ENCODE results near the gene RHBDL3. TPM values are rescaled to one million over a fixed set of nuclear protein-coding genes. Genes with fewer than 3 reads are reported as not detected.

RHBDL3 gene, protein sequence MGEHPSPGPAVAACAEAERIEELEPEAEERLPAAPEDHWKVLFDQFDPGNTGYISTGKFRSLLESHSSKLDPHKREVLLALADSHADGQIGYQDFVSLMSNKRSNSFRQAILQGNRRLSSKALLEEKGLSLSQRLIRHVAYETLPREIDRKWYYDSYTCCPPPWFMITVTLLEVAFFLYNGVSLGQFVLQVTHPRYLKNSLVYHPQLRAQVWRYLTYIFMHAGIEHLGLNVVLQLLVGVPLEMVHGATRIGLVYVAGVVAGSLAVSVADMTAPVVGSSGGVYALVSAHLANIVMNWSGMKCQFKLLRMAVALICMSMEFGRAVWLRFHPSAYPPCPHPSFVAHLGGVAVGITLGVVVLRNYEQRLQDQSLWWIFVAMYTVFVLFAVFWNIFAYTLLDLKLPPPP
- 1.5 and 1.8 TPM in 2 replicates for total RNA-seq (2013; cell fraction: nucleolus; rRNA removed)
- total RNA-seq (2014; rRNA removed) (not detected in 2 replicates), total RNA-seq (2014; rRNA removed; fragmentation: Illumina TruSeq; extraction: Trizol) (0.04 TPM in 1 of 2 replicates, not detected in the other), total RNA-seq (2021) (0.05 and 0.19 TPM in 2 replicates), polyA plus RNA-seq (2011; rRNA removed) (0.09 and 0.24 TPM in 2 replicates), polyA plus RNA-seq (2014; fragmentation: Illumina TruSeq; extraction: Trizol) (0.04 TPM in 1 of 2 replicates, not detected in the other), polyA plus RNA-seq (2014; fragmentation: Nextera tagmentation; extraction: Ambion mirVana) (not detected), polyA plus RNA-seq (2014; rRNA removed) (0.04 TPM in 1 of 2 replicates, not detected in the other), polyA plus RNA-seq (2016; fragmentation: Nextera tagmentation; extraction: Ambion mirVana) (not detected), polyA minus RNA-seq (2011; rRNA and poly(A)+ RNA removed) (0.22 and 0.77 TPM in 2 replicates), Bru-seq, nascent RNA (percentile 38 among the genes with signal in this experiment), BruChase-seq, experiment 1, labeled RNA remaining after a 6-hour chase (percentile 57 among the genes with signal in this experiment), BruChase-seq, experiment 2, labeled RNA remaining after a 2-hour chase (percentile 44 among the genes with signal in this experiment)
- polyA plus RNA-seq (2011; ENCODE audit: low read depth): not detected
- polyA plus RNA-seq (2011; cell fraction: cytosol; rRNA removed): 0.22 and 0.37 TPM in 2 replicates
- 0.33 and 0.47 TPM in 2 replicates for polyA plus RNA-seq (2011; cell fraction: nucleus; rRNA removed)
- 0.04 and 0.07 TPM in 2 replicates for polyA plus RNA-seq (2012)
- polyA minus RNA-seq (2011; cell fraction: cytosol; rRNA and poly(A)+ RNA removed): 0.67 TPM in 1 of 2 replicates, not detected in the other
- 0.19 TPM in 1 of 2 replicates, not detected in the other for polyA minus RNA-seq (2011; cell fraction: nucleus; rRNA and poly(A)+ RNA removed)
- long read RNA-seq, experiment 1: 0 reads
- long read RNA-seq, experiment 2, partial matches to known transcripts: 0 of 1 reads
- long read RNA-seq, experiment 2, other reads (novel, unspliced or antisense): 1 of 1 reads

DNA sequence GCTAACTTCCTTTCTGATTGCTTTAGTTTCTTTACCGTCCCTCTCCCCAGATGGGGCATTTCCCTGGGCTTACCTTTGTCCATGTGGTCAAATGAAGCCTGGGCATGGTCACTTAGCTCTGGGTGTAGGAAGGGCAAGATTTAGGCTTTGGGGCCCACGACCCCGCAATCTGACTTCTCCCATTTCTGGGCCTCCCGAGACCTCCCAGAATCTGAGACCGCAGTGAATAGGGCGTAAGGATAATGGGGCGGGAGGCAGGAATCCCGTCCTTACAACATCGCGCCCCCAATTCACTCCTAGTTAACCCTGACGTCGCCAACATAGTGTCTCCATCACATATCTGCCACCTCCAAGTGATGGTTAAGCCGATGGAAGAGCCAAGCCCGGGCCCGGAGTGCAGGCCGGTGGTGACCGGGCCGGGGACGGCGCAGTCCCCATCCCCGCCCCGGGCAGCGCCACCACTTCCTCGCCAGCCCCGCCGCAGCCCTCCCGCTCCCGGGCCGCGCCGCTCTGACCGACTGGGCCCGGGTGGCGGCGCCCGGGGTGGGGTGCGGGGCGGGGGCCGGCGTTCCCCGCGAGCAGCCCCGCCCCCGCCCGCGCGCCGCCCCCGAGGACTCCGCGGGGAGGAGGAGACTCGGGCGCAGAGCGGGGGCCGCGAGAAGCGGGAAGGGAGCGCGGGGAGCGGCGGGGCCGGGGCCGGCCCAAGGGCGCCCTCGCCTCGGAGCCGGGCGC is at the start of gene RHBDL3:
RHBDL3 (plus strand) TSS at position 641 of the 732 bp plus-strand sequence. CDS start 358 bp downstream, outside the sequence.
- ChIA-PET CTCF (no interaction called here), RAD21 (ENCODE audit: unreplicated experiment) (no interaction called here), POLR2A (no interaction called here), SMC1A (ENCODE audit: uncharacterized antibody, unreplicated experiment) (no interaction called here)
- DNase-seq (ENCODE audit: low read depth, low spot score) (no peak), ATAC-seq (peak; percentile 32), FAIRE-seq (no peak)
- Histone ChIP-seq H3K4me1 (ENCODE audit: control insufficient read depth, insufficient read depth, low read length) (peaks cover 4% of the 10 kb centered on the region; the same call in 1 of the 2 replicates), H3K27ac (ENCODE audit: control insufficient read depth, insufficient read depth) (no peak within 1 kb of the TSS), H3K36me3 (ENCODE audit: control insufficient read depth in 2 of 2, insufficient read depth in 2 of 2, low read length in 1 of 2) (no peaks in the 10 kb centered on the region), H3K9ac (ENCODE audit: control insufficient read depth, insufficient read depth, low read length) (0 out of 2 replicates have a peak within 1 kb of the TSS, but pooled peaks have one; percentile 25), H3K4me2 (ENCODE audit: control insufficient read depth, insufficient read depth) (peak within 1 kb of the TSS; percentile 83), H2AFZ (ENCODE audit: control insufficient read depth, low read depth, low read length) (no peak within 1 kb of the TSS), H3K9me3 (replicated peaks; ENCODE audit: control insufficient read depth, insufficient read depth, low read length) (no peaks in the 10 kb centered on the region), H4K20me1 (ENCODE audit: control insufficient read depth, insufficient read depth) (no peaks in the 10 kb centered on the region), H3K27me3 (replicated peaks in 1 of 2; ENCODE audit: control insufficient read depth in 2 of 2, insufficient read depth in 2 of 2, low read length in 1 of 2) (peaks cover 13 to 25% of the 10 kb centered on the region in 2 experiments), H3K79me2 (ENCODE audit: control insufficient read depth, insufficient read depth, low read length) (no peaks in the 10 kb centered on the region), H3K4me3 (peak within 1 kb of the TSS; percentile 46; the same call in 1 of the 2 replicates)
- TF ChIP-seq TCF7 (IDR thresholded peaks at IDR 0.05; ENCODE audit: borderline replicate concordance) (no peak), PAX5 (IDR thresholded peaks at IDR 0.05; ENCODE audit: borderline replicate concordance, low read depth, low read length) (no peak), EZH2 (IDR thresholded peaks at IDR 0.05; ENCODE audit: borderline replicate concordance, control insufficient read depth, low read depth, low read length) (0 out of 2 replicates have a peak, but pooled peaks have one; percentile 91), MTA3 (IDR thresholded peaks at IDR 0.05; ENCODE audit: borderline replicate concordance, low read length) (no peak), KLF5 (IDR thresholded peaks at IDR 0.05; ENCODE audit: partially characterized antibody) (no peak)
- TF ChIP-seq, protein P1, sequence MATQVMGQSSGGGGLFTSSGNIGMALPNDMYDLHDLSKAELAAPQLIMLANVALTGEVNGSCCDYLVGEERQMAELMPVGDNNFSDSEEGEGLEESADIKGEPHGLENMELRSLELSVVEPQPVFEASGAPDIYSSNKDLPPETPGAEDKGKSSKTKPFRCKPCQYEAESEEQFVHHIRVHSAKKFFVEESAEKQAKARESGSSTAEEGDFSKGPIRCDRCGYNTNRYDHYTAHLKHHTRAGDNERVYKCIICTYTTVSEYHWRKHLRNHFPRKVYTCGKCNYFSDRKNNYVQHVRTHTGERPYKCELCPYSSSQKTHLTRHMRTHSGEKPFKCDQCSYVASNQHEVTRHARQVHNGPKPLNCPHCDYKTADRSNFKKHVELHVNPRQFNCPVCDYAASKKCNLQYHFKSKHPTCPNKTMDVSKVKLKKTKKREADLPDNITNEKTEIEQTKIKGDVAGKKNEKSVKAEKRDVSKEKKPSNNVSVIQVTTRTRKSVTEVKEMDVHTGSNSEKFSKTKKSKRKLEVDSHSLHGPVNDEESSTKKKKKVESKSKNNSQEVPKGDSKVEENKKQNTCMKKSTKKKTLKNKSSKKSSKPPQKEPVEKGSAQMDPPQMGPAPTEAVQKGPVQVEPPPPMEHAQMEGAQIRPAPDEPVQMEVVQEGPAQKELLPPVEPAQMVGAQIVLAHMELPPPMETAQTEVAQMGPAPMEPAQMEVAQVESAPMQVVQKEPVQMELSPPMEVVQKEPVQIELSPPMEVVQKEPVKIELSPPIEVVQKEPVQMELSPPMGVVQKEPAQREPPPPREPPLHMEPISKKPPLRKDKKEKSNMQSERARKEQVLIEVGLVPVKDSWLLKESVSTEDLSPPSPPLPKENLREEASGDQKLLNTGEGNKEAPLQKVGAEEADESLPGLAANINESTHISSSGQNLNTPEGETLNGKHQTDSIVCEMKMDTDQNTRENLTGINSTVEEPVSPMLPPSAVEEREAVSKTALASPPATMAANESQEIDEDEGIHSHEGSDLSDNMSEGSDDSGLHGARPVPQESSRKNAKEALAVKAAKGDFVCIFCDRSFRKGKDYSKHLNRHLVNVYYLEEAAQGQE (IDR thresholded peaks at IDR 0.05; ENCODE audit: low read depth, low read length): no peak
- WGBS (ENCODE audit: insufficient coverage, insufficient replicate concordance, low lambda C conversion rate, missing lambda C conversion rate): 15% methylated on average over 20 of the region's 68 CpGs
- no TSS peak for BruUV-seq (replicated peaks)
- in situ Hi-C loops (cut with MboI) (no loop called here), intact Hi-C loops (cut with micrococcal nuclease; ENCODE audit: unreplicated experiment) (no loop called here)
